ENCODE measurements around the gene MRPS2. TPM values are rescaled to one million over a fixed set of nuclear protein-coding genes. Genes with fewer than 3 reads are reported as not detected.
"Not testable (repeated sequence)": the region's sequence is repeated elsewhere in the genome, so short reads cannot be mapped to it uniquely, and the experiment has no call there.

MRPS2 gene
- total RNA-seq, 1 experiment from 2014 or later = 62.4 TPM

DNA sequence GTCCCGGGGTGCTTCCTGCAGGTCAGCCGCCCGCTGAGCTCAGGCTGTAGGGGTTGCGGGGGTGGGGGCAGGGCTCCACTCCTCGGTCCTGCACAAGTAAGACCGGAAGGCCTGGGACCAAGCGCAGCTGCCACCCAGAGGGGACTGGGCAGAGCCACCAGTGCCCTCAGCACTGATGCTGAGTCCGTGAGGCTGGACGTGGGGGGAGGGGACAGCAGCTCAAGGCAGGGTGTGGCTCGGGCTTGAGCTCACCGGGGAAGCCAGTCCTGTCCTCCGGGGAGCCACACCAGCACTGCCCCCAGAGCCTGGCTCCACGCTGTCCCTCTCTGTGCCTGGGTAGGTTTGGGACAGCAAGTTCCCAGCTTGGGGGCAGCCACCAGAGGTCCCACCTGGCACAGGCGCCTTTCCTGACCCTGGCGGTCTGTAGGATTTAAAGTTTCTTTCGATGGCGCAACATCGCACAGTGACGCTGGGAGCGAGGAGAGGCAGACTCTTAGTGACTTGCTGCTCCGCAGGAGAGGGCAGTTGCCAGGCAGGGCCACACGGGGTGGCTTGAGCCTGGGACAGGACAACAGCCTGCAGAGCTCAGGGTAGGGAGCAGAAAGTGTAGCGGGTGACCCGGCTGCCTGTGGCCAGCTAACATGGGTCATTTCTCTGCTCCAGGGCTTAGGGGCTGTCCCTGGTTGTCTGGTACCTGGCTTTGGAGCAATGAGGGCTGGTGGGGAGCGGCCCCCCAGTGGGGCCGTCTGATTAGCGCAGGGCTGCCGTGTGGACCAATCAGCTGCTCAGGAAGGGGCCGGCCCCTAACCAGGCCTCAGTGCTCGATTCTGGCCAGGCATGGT is 26.5 kb downstream of the MRPS2 start:
- Histone ChIP-seq H3K27ac (ENCODE audit: low read length) (no peak overlapping the region), H3F3A (ENCODE audit: low read length, unreplicated experiment) (no peaks in the 10 kb centered on the region), H3K36me3 (ENCODE audit: low read depth, low read length) (no peaks in the 10 kb centered on the region), H4K20me1 (ENCODE audit: low read length) (no peaks in the 10 kb centered on the region), H3K4me1 (ENCODE audit: insufficient read depth, low read length) (no peaks in the 10 kb centered on the region), H3K9me3 (ENCODE audit: low read length) (no peaks in the 10 kb centered on the region), H3K79me2 (ENCODE audit: low read length) (no peaks in the 10 kb centered on the region), H3K27me3 (ENCODE audit: low read length) (no peaks in the 10 kb centered on the region), H3K4me2 (ENCODE audit: low read length) (no peak overlapping the region), H2AFZ (ENCODE audit: low read length) (no peak overlapping the region), H3K4me3 (ENCODE audit: low read length) (no peak overlapping the region), H3K9ac (ENCODE audit: low read length) (no peak overlapping the region), H3K9me2 (replicated peaks; ENCODE audit: low read length) (no peaks in the 10 kb centered on the region)
- ChIA-PET POLR2A (ENCODE audit: unreplicated experiment) (no interaction called here), CTCF (no interaction called here)
- no peak for TF ChIP-seq CTCF (conservative IDR thresholded peaks at IDR 0.05; ENCODE audit: low read depth, low read length)
- no peak for TF ChIP-seq EZH2phosphoT487 (IDR thresholded peaks at IDR 0.05; ENCODE audit: borderline replicate concordance, low read length)
- no peak for DNase-seq
- no TSS peak for BruUV-seq (replicated peaks)
- ATAC-seq = no peak; the same call in 1 of the 2 replicates
- intact Hi-C loops (cut with micrococcal nuclease) = no loop called here

GRCh38 chr9:135528842-135529435 is 28.5 kb downstream of the MRPS2 start:
- BruUV-seq (replicated peaks); H3K27me3 ChIP-seq (ENCODE audit: low read length); H2AFZ ChIP-seq (ENCODE audit: low read length): not testable (repeated sequence)

GRCh38 chr9:135530146-135530545 is 29.7 kb downstream of the MRPS2 start:
- Histone ChIP-seq H3K36me3 (ENCODE audit: low read depth, low read length) (no peaks in the 10 kb centered on the region), H3K4me2 (ENCODE audit: low read length) (no peak overlapping the region), H4K20me1 (ENCODE audit: low read length) (no peaks in the 10 kb centered on the region), H3F3A (ENCODE audit: low read length, unreplicated experiment) (no peaks in the 10 kb centered on the region), H3K9me2 (replicated peaks; ENCODE audit: low read length) (no peaks in the 10 kb centered on the region), H3K9ac (ENCODE audit: low read length) (no peak overlapping the region), H3K27me3 (ENCODE audit: low read length) (no peaks in the 10 kb centered on the region), H3K27ac (ENCODE audit: low read length) (no peak overlapping the region), H3K4me1 (ENCODE audit: insufficient read depth, low read length) (no peaks in the 10 kb centered on the region), H3K79me2 (ENCODE audit: low read length) (no peaks in the 10 kb centered on the region), H3K4me3 (ENCODE audit: low read length) (no peak overlapping the region), H3K9me3 (ENCODE audit: low read length) (no peaks in the 10 kb centered on the region), H2AFZ (ENCODE audit: low read length) (no peak overlapping the region)
- CTCF ChIA-PET = no interaction called here
- POLR2A ChIA-PET (ENCODE audit: unreplicated experiment) = no interaction called here
- intact Hi-C loops (cut with micrococcal nuclease) = no loop called here
- DNase-seq (no peak), ATAC-seq (no peak)
- TF ChIP-seq EZH2phosphoT487 (IDR thresholded peaks at IDR 0.05; ENCODE audit: borderline replicate concordance, low read length) = no peak
- no peak for TF ChIP-seq CTCF (conservative IDR thresholded peaks at IDR 0.05; ENCODE audit: low read depth, low read length)
- TF ChIP-seq EZH2 (IDR thresholded peaks at IDR 0.05; ENCODE audit: low read length, unreplicated experiment) = no peak
- BruUV-seq (replicated peaks) = no TSS peak

More at GRCh38 chr9:135528842-135529435, 28.5 kb downstream of the MRPS2 start:
- H3K9ac ChIP-seq (ENCODE audit: low read length); H3K4me3 ChIP-seq (ENCODE audit: low read length); H3K36me3 ChIP-seq (ENCODE audit: low read depth, low read length); POLR2A ChIA-PET (ENCODE audit: unreplicated experiment); intact Hi-C loops (cut with micrococcal nuclease); H3F3A ChIP-seq (ENCODE audit: low read length, unreplicated experiment); H3K4me1 ChIP-seq (ENCODE audit: insufficient read depth, low read length); H3K9me2 ChIP-seq (replicated peaks; ENCODE audit: low read length); H3K9me3 ChIP-seq (ENCODE audit: low read length); H3K27ac ChIP-seq (ENCODE audit: low read length); H3K4me2 ChIP-seq (ENCODE audit: low read length); H3K79me2 ChIP-seq (ENCODE audit: low read length); DNase-seq; H4K20me1 ChIP-seq (ENCODE audit: low read length); ATAC-seq: not testable (repeated sequence)
- CTCF ChIA-PET = interaction anchor here (0.5 kb wide), 1 partner anchor 63 kb away, joined by 6 read pairs; no protein-coding TSS in a partner anchor
